Heart left ventricle (tissue), 16 donors: ENCODE measurements around the gene LRRC43. TPM values are rescaled to one million over a fixed set of nuclear protein-coding genes. Genes with fewer than 3 reads are reported as not detected.

Source experiments
- ATAC-seq, 4 donors: fragments of 200-7000 bp; cut with Tn5 transposase; one replicate each; pipeline ENCODE4 v1.9.1; 2020 to 2022; ENCODE audit warnings: moderate library complexity in 4 of 4, mild to moderate bottlenecking in 3 of 4, moderate number of reproducible peaks in 1 of 4
- DNase-seq, 5 donors: peaks; one replicate each; pipeline ENCODE4 v3.0.0-alpha.2; 2020
- H3K27ac ChIP-seq, 12 donors: fragments of 200-600 bp; sonication (generic) in 4 of 12; one replicate each; pipeline versions ENCODE4 v1.5.0 to v1.8.0; 2016 to 2022; ENCODE audit warnings: mild to moderate bottlenecking in 2 of 12
- H3K27me3 ChIP-seq, 9 donors: fragments of 200-600 bp; sonication (generic) in 2 of 9; one replicate each; pipeline versions ENCODE4 v1.5.1 to v1.8.0; 2016 to 2022; ENCODE audit warnings: mild to moderate bottlenecking in 3 of 9
- H3K36me3 ChIP-seq, 9 donors: fragments of 200-600 bp; sonication (generic) in 2 of 9; one replicate each; pipeline versions ENCODE4 v1.5.0 to v1.8.0; 2018 to 2022; ENCODE audit warnings: mild to moderate bottlenecking in 2 of 9
- H3K4me1 ChIP-seq, 12 donors: fragments of 200-600 bp; sonication (generic) in 4 of 12; one replicate each; pipeline versions ENCODE4 v1.5.0 to v1.8.0; 2016 to 2022; ENCODE audit warnings: mild to moderate bottlenecking in 3 of 12
- H3K4me3 ChIP-seq, 12 donors: fragments of 200-600 bp; sonication (generic) in 4 of 12; one replicate each; pipeline versions ENCODE4 v1.5.0 to v1.8.0; 2017 to 2022; ENCODE audit warnings: mild to moderate bottlenecking in 9 of 12, moderate library complexity in 4 of 12
- H3K9me3 ChIP-seq, 12 donors: fragments of 200-600 bp; sonication (generic) in 4 of 12; one replicate each; pipeline versions ENCODE4 v1.5.0 to v1.8.0; 2016 to 2022; ENCODE audit warnings: mild to moderate bottlenecking in 1 of 12
- CTCF ChIP-seq, 12 donors: fragments of 200-600 bp; sonication (generic) in 4 of 12; IDR thresholded peaks; one replicate each; pipeline versions ENCODE4 v1.5.0 to v1.8.0; 2018 to 2022; ENCODE audit warnings: antibody characterized with exemption in 12 of 12, mild to moderate bottlenecking in 5 of 12
- POLR2A ChIP-seq, 2 donors: fragments of 450-650 bp; IDR thresholded peaks; one replicate each; pipeline ENCODE4 v1.6.1; 2017; ENCODE audit warnings: antibody characterized with exemption in 2 of 2, mild to moderate bottlenecking in 2 of 2, moderate library complexity in 2 of 2
- WGBS, 4 donors: extraction: QIAGEN DNeasy Blood & Tissue Kit in 2 of 4; methylation state at CpG; one replicate each; pipeline versions ENCODE4 v1.1.5 to v1.1.7; 2013 to 2018; 5-methylcytosine and 5-hydroxymethylcytosine counted together
- intact Hi-C, 10 donors: fragments of 100-400 bp; cut with DNase I; formaldehyde crosslinking; loops; one replicate each; pipeline versions ENCODE4 v1.11.1 to v1.14.2; 2022
- polyA plus RNA-seq, 2 donors: library from polyadenylated mRNA; stranded (reverse); fragments of 200-250 nt; gene quantifications; one replicate each; pipeline ENCODE4 v1.2.3, GENCODE V29; 2013
- total RNA-seq, 9 donors: library from RNA; depleted of rRNA in 2 of 9; stranded (reverse); fragments of >200 nt in 2 of 9; fragmentation: NEBNext Ultra II Directional in 3 of 9; extraction: Animal tissue kit (Norgen Biotek cat#: 25700) in 3 of 9; gene quantifications; one replicate each; pipeline versions ENCODE4 v1.1.0 to v1.2.4, GENCODE V29; 2016 to 2023
- donor health status: ischemic (EF 13 %, LVEDD 7.1; RV severe dilation, severe dysfunction).
- donor health status: healthy with polysubstance abuse.
- donor health status: DM: no; HTN: yes; CAD: no.
- donor health status: DM: no; HTN: no; CAD: no.
- donor health status: ischemic (EF 25% LVEDD 6.9; RV normal size, moderate dysfunction).
- donor health status: ischemic (EF 25% LVEDD 5.7; RV mildly dilated, moderate dysfunction).
- donor health status: healthy.
- donor health status: DM: yes; HTN: yes; CAD: no.
- donor health status: ischemic (EF 35%, LVEDD 5.7; RV mildly dilated, moderate dysfunction).
- donor health status: nonischemic (EF 11% LVEDD 7.7; RV severe dilation, severe dysfunction).
- donor health status: DM: yes; HTN: yes; CAD: no.
- donor health status: PGD.
- donor health status: ischemic (EF 29% LVEDD 5.4; RV normal size, mild dysfunction).
- donor health status: nonischemic (EF 23%, LVEDD 6.1; RV moderate dilation, normal function).

LRRC43 gene
- total and polyA plus RNA-seq, 11 donors, result 0.15 to 1.9 (median 0.83) TPM; not detected in 1

- no peaks in the 10 kb centered on the region for H3K27me3 ChIP-seq
- no peak overlapping the region for H3K27ac ChIP-seq
- DNase-seq (no peak), ATAC-seq (no peak)
- H3K4me3 ChIP-seq, result no peak overlapping the region
- H3K4me1 ChIP-seq, result no peaks in the 10 kb centered on the region
- H3K36me3 ChIP-seq, result peaks cover 0 to 92% (median 84%) of the 10 kb centered on the region in 9 donors
- TF ChIP-seq POLR2A (IDR thresholded peaks at IDR 0.05) (no peak), CTCF (IDR thresholded peaks at IDR 0.05) (no peak)
- intact Hi-C loops, result no loop called here
- WGBS, 4 donors, result 96 to 98% (median 96%) methylated on average over 10 of the region's 10 CpGs
- no peaks in the 10 kb centered on the region for H3K9me3 ChIP-seq
These were observed 49.8 kb downstream of the LRRC43 start for GRCh38 chr12:122232691-122233090.

GRCh38 chr12:122235741-122236140 lies 52.8 kb downstream of the LRRC43 start:
- TF ChIP-seq POLR2A (IDR thresholded peaks at IDR 0.05) (no peak), CTCF (IDR thresholded peaks at IDR 0.05) (no peak)
- Histone ChIP-seq H3K4me3 (no peak overlapping the region), H3K4me1 (no peaks in the 10 kb centered on the region), H3K27me3 (no peaks in the 10 kb centered on the region), H3K9me3 (no peaks in the 10 kb centered on the region), H3K36me3 (peaks cover 0 to 95% (median 90%) of the 10 kb centered on the region in 9 donors), H3K27ac (no peak overlapping the region)
- WGBS, 4 donors, result 84 to 94% (median 91%) methylated on average over 7 of the region's 7 CpGs
- intact Hi-C loops, result no loop called here
- ATAC-seq (no peak), DNase-seq (no peak)

- TF ChIP-seq CTCF (IDR thresholded peaks at IDR 0.05) (no peak), POLR2A (IDR thresholded peaks at IDR 0.05) (no peak)
- ATAC-seq (no peak), DNase-seq (no peak)
- intact Hi-C loops, result no loop called here
- Histone ChIP-seq H3K36me3 (peaks cover 0 to 95% (median 86%) of the 10 kb centered on the region in 9 donors), H3K4me1 (no peaks in the 10 kb centered on the region), H3K27ac (no peak overlapping the region), H3K27me3 (no peaks in the 10 kb centered on the region), H3K4me3 (no peak overlapping the region), H3K9me3 (no peaks in the 10 kb centered on the region)
- 91 to 96% (median 94%) methylated on average over 5 of the region's 5 CpGs for WGBS, 4 donors
These were observed 55.9 kb downstream of the LRRC43 start for GRCh38 chr12:122238861-122239260.

- no peak for TF ChIP-seq CTCF (IDR thresholded peaks at IDR 0.05)
- no peak for TF ChIP-seq POLR2A (IDR thresholded peaks at IDR 0.05)
- Histone ChIP-seq H3K27ac (peak overlapping the region in 1 of 12 donors; percentile 59), H3K9me3 (no peaks in the 10 kb centered on the region), H3K27me3 (no peaks in the 10 kb centered on the region), H3K4me1 (no peaks in the 10 kb centered on the region), H3K36me3 (peaks cover 0 to 79% (median 61%) of the 10 kb centered on the region in 9 donors), H3K4me3 (peak overlapping the region in 1 of 12 donors; percentile 36)
- intact Hi-C loops, result no loop called here
- 80 to 84% (median 82%) methylated on average over 6 of the region's 6 CpGs for WGBS, 4 donors
- ATAC-seq (no peak), DNase-seq (no peak)
These were observed 61.0 kb downstream of the LRRC43 start for GRCh38 chr12:122243965-122244364.
